ENCODE data around the gene COMMD2.

Gene COMMD2

DNA sequence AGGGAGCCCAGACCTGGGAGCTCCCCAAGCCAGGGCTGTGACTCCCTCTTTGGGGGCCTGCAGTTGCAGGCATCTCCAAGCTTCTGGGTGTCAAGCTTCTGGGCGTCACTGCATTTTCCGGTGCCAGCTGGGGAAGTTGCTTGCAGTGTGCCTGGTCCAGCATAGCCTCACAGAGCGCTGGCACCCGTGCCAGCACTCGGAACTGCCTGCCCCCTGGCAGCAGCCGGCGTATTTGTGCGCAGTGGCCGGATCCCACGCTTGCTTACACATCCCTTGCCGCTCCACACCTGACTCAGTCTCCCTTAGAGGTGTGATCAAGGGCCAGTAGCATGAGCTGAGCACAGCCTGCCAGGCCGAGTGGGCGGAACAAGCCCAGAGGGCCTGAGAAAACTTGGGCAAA lies 37.0 kb downstream of the COMMD2 start:
- TF ChIP-seq, protein P1, sequence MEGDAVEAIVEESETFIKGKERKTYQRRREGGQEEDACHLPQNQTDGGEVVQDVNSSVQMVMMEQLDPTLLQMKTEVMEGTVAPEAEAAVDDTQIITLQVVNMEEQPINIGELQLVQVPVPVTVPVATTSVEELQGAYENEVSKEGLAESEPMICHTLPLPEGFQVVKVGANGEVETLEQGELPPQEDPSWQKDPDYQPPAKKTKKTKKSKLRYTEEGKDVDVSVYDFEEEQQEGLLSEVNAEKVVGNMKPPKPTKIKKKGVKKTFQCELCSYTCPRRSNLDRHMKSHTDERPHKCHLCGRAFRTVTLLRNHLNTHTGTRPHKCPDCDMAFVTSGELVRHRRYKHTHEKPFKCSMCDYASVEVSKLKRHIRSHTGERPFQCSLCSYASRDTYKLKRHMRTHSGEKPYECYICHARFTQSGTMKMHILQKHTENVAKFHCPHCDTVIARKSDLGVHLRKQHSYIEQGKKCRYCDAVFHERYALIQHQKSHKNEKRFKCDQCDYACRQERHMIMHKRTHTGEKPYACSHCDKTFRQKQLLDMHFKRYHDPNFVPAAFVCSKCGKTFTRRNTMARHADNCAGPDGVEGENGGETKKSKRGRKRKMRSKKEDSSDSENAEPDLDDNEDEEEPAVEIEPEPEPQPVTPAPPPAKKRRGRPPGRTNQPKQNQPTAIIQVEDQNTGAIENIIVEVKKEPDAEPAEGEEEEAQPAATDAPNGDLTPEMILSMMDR (IDR thresholded peaks at IDR 0.05; ENCODE audit: low read length, missing control alignments), result no peak
- DNase-seq (ENCODE audit: low read depth), result no peak
- H3K4me3 ChIP-seq (replicated peaks; ENCODE audit: low read depth, low read length), result no peak overlapping the region

DNA sequence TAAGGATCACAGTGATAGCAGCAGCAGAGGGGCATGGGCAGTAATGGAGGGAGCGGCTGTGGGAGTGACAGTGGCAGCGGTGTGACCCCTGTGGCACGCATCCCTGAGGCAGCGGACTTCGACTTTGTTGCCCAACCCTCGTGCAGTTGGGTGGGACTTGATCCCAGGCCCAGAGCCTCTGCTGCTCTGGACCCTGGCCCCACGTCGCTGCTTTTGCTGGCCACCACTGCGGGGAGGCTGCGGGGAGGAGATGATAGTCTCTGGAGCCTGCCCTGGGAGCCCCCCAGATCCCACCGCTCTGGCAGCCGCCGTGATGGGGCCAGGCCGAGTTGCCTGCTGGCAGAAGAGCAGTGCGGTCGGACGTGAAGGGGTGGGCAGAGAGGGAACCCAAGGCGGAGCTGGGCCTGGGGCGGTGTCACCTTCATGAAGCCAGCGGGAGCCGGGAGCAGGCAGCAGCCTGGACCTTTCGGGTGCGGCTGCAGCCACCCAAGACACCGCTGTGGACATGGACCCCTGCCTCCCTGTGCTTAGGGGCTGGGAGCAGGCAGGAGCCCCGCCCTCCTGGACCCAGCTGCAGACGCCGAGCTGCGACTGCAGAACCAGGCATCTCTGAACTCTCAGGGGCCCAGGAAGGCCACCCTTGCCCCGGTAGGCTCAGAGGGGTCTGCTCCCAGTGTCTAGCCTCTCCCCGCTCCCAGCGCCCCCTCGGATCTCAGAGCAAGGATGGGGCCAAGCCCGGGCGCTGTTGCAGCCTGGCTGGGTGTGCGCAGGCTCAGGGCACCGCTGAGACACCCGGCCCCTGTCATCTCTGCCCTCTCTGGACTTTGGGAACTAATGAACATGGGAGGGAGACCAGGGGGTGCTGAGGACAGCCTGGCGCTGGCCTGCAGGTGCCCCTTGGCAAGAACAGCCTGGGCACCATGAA lies 38.3 kb downstream of the COMMD2 start:
- H3K4me3 ChIP-seq (replicated peaks; ENCODE audit: low read depth, low read length), result no peak overlapping the region
- TF ChIP-seq, protein P1 (IDR thresholded peaks at IDR 0.05; ENCODE audit: low read length, missing control alignments), result no peak
- DNase-seq (ENCODE audit: low read depth), result no peak

DNA sequence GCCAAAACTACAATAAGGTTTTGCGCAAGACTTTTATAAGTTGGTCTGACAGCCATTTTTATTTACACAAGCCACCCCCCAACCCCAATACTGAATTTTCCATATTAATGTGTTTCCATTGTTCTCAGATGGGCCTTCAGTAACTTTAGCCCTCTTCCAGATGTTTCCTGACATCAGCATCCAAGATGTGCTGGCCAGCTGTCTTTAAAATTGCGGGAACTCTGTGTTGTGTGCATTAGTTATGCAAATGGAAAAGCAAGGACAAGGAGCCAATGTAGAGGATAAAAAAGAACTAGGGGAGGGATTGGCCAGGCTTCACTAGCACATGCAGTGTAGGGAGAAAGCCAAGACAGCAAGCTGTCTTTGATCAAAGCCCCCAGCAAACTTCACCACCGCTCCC lies 45.4 kb downstream of the COMMD2 start:
- TF ChIP-seq, protein P1 (IDR thresholded peaks at IDR 0.05; ENCODE audit: low read length, missing control alignments), result no peak
- peak; percentile 71 for DNase-seq (ENCODE audit: low read depth)
- H3K4me3 ChIP-seq (replicated peaks; ENCODE audit: low read depth, low read length), result no peak overlapping the region

DNA sequence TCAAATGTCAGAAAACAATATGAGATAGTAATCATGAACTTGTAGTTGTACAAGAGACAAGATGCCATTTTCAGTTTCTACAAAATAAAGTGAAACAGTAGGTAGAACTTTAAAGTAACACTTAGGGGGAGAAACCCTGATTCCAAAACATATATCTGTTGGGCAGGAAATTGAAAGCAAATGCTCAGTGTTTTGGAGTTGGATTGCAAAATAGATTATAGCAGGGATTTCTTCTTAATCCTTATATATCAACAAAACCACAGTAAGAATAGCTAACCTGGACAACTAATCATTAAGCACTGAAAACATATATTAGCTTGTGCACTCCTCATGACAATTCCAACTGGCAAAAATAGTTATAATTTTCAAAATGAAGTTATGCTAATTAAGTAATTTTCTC lies 46.9 kb downstream of the COMMD2 start:
- TF ChIP-seq, protein P1 (IDR thresholded peaks at IDR 0.05; ENCODE audit: low read length, missing control alignments), result no peak
- H3K4me3 ChIP-seq (replicated peaks; ENCODE audit: low read depth, low read length), result no peak overlapping the region
- no peak for DNase-seq (ENCODE audit: low read depth)

DNA sequence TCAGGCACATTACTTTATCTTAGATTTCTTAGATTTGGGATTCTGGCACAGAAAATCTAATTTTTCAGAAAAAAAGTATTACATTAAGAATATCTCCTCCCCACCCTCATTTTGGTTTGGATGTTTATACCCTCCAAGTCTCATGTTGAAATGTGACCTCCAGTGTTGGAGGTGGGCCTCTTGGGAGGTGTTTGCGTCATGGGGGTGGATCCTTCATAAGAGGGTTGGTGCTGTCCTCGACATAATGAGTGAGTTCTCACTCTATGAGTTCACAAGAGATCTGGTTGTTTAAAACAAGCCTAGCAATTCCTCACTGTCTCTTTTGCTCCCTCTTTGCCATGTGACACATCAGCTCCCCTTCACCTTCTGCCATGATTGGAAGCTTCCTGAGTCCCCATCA lies 48.8 kb downstream of the COMMD2 start:
- no peak overlapping the region for H3K4me3 ChIP-seq (replicated peaks; ENCODE audit: low read depth, low read length)
- DNase-seq (ENCODE audit: low read depth), result peak; percentile 45
- TF ChIP-seq, protein P1 (IDR thresholded peaks at IDR 0.05; ENCODE audit: low read length, missing control alignments), result no peak

DNA sequence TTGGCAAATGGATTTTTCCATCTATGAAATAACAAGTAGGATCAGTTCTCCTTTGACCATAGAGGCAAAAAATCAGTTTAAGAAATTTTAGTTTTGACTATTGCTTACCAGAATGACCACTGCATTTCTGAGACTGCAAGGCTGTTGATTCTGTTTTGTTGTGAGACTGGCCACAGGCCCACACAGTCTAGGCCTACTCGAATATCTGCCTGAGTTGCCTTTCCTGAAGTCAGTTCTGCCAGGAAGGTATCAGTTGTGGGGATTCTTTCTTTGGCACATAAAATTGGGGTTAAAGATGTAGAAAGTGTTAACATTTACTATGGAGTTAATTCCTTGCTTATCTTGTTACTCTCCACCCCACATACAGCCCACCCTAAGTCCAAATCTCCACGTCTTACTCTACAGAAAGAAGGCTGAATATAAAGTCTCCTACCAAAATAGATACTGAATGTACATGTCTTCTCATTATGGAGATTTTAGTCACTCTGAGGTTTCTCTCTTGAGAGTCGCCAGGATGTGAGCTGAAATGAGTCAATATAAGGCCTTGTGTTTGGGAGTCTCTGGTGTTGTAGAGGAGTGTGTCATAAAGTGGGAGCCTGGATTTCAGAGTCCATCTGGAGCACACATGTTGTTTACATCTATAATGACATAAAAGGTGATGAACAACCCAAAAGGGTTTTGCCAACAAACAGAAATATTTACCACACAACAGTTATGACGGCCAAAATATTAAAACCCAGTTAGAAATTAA lies 49.4 kb downstream of the COMMD2 start:
- TF ChIP-seq, protein P1 (IDR thresholded peaks at IDR 0.05; ENCODE audit: low read length, missing control alignments), result no peak
- peak; percentile 84 for DNase-seq (ENCODE audit: low read depth)
- no peak overlapping the region for H3K4me3 ChIP-seq (replicated peaks; ENCODE audit: low read depth, low read length)

Measured in fibroblast of pulmonary artery (primary cell).